Measurements from ENCODE around the gene KHDC1L. TPM values are rescaled to one million over a fixed set of nuclear protein-coding genes. Genes with fewer than 3 reads are reported as not detected.

The KHDC1L gene
- total and polyA plus RNA-seq, 3 donors from 2014 or later, result 3.5 to 7.9 (median 4.5) TPM

- WGBS, 2 donors, result 75 to 83% methylated on average over 5 of the region's 5 CpGs
- Histone ChIP-seq H3K9me3 (no peaks in the 10 kb centered on the region), H3K4me3 (no peak overlapping the region), H3K36me3 (ENCODE audit: low read depth, missing control alignments) (no peaks in the 10 kb centered on the region), H3K4me1 (no peaks in the 10 kb centered on the region), H3K27me3 (no peaks in the 10 kb centered on the region), H3K27ac (no peak overlapping the region)
- intact Hi-C loops (cut with DNase I; ENCODE audit: low total_unique reads), result no loop called here
- TF ChIP-seq, protein P1, sequence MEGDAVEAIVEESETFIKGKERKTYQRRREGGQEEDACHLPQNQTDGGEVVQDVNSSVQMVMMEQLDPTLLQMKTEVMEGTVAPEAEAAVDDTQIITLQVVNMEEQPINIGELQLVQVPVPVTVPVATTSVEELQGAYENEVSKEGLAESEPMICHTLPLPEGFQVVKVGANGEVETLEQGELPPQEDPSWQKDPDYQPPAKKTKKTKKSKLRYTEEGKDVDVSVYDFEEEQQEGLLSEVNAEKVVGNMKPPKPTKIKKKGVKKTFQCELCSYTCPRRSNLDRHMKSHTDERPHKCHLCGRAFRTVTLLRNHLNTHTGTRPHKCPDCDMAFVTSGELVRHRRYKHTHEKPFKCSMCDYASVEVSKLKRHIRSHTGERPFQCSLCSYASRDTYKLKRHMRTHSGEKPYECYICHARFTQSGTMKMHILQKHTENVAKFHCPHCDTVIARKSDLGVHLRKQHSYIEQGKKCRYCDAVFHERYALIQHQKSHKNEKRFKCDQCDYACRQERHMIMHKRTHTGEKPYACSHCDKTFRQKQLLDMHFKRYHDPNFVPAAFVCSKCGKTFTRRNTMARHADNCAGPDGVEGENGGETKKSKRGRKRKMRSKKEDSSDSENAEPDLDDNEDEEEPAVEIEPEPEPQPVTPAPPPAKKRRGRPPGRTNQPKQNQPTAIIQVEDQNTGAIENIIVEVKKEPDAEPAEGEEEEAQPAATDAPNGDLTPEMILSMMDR (IDR thresholded peaks at IDR 0.05), result no peak
- TF ChIP-seq POLR2A (IDR thresholded peaks at IDR 0.05), result no peak
- DNase-seq, result no peak
Observed at GRCh38 chr6:73248192-73248903, 23.1 kb upstream of the KHDC1L start.

DNA sequence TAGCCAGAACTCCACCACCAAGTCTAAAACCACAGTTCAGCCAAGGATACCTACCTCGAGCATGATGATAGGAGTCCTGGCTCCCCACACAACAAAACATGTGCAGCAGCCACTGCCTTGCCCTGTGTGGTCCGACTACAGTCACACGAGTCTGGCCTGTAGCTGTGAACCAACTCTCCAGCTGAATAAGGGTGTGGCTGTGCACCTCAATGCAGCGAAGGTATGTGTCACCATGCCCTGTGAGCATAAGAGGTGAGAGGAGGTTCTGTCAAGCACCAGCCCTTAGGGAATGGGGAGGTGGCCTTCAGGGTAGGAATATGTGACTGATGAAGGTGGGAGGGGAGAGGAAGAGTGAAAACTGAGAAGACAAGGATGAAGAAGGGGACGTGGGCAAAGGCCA, 16.7 kb upstream of the KHDC1L start:
- Histone ChIP-seq H3K27me3 (no peaks in the 10 kb centered on the region), H3K4me3 (no peak overlapping the region), H3K36me3 (ENCODE audit: low read depth, missing control alignments) (no peaks in the 10 kb centered on the region), H3K4me1 (no peaks in the 10 kb centered on the region), H3K9me3 (no peaks in the 10 kb centered on the region), H3K27ac (no peak overlapping the region)
- DNase-seq, result no peak
- intact Hi-C loops (cut with DNase I; ENCODE audit: low total_unique reads), result no loop called here
- WGBS, 2 donors, result 93 to 94% methylated on average over 4 to 5 of the region's 5 CpGs
- TF ChIP-seq, protein P1 (IDR thresholded peaks at IDR 0.05), result no peak
- no peak for TF ChIP-seq POLR2A (IDR thresholded peaks at IDR 0.05)

- no peaks in the 10 kb centered on the region for H3K4me1 ChIP-seq
Observed at GRCh38 chr6:73240730-73241129, 15.4 kb upstream of the KHDC1L start.

GRCh38 chr6:73236144-73236750, 11.0 kb upstream of the KHDC1L start:
- Histone ChIP-seq H3K4me1 (no peaks in the 10 kb centered on the region), H3K27me3 (no peaks in the 10 kb centered on the region), H3K36me3 (ENCODE audit: low read depth, missing control alignments) (no peaks in the 10 kb centered on the region), H3K9me3 (no peaks in the 10 kb centered on the region), H3K27ac (no peak overlapping the region), H3K4me3 (no peak overlapping the region)
- intact Hi-C loops (cut with DNase I; ENCODE audit: low total_unique reads), result no loop called here
- TF ChIP-seq, protein P1 (IDR thresholded peaks at IDR 0.05), result no peak
- no peak for TF ChIP-seq POLR2A (IDR thresholded peaks at IDR 0.05)
- DNase-seq, result no peak
- WGBS, 2 donors, result 93 to 96% methylated on average over 5 of the region's 5 CpGs

More at GRCh38 chr6:73240730-73241129, 15.4 kb upstream of the KHDC1L start:
- H3K4me3 ChIP-seq, result no peak overlapping the region
- 83 to 94% methylated on average over 4 of the region's 4 CpGs for WGBS, 2 donors
- intact Hi-C loops (cut with DNase I; ENCODE audit: low total_unique reads), result no loop called here
- H3K27ac ChIP-seq, result no peak overlapping the region
- H3K27me3 ChIP-seq, result no peaks in the 10 kb centered on the region
- no peak for DNase-seq
- H3K36me3 ChIP-seq (ENCODE audit: low read depth, missing control alignments), result no peaks in the 10 kb centered on the region
- no peak for TF ChIP-seq POLR2A (IDR thresholded peaks at IDR 0.05)
- TF ChIP-seq, protein P1 (IDR thresholded peaks at IDR 0.05), result no peak
- H3K9me3 ChIP-seq, result no peaks in the 10 kb centered on the region
